HAP-1 (cell line): ENCODE measurements around the gene TTLL5.

ENCODE experiments used
- DNase-seq, 2 experiments: peaks; one replicate each; pipeline ENCODE4 v3.0.0-alpha.2; 2016 to 2020; ENCODE audit warnings: low spot score in 2 of 2
- H3K27me3 ChIP-seq: fragments of 250-450 bp; sonication (Bioruptor Pico); 2 replicates; pipeline ENCODE4 v1.5.1; 2020; ENCODE audit warnings: low read depth, mild to moderate bottlenecking, moderate library complexity
- H3K36me3 ChIP-seq: fragments of 250-450 bp; sonication (Bioruptor Pico); replicated peaks from 2 replicates; pipeline ENCODE4 v1.5.1; 2020; ENCODE audit warnings: mild to moderate bottlenecking
- H3K4me1 ChIP-seq: fragments of 250-450 bp; sonication (Bioruptor Pico); 2 replicates; pipeline ENCODE4 v1.5.1; 2020; ENCODE audit warnings: mild to moderate bottlenecking
- H3K4me3 ChIP-seq: fragments of 250-450 bp; sonication (Bioruptor Pico); 2 replicates; pipeline ENCODE4 v1.5.1; 2020; ENCODE audit warnings: mild to moderate bottlenecking, moderate library complexity
- H3K9me3 ChIP-seq: fragments of 250-450 bp; sonication (Bioruptor Pico); 2 replicates; pipeline ENCODE4 v1.5.1; 2020; ENCODE audit warnings: mild to moderate bottlenecking, moderate library complexity
- in situ Hi-C: fragments of 300-500 bp; cut with MboI; formaldehyde crosslinking; loops from 3 replicates; pipeline ENCODE4 v1.14.3; 2020; ENCODE audit warnings: low sequenced_read_pairs, inconsistent platforms, mixed read lengths

The TTLL5 gene

DNA sequence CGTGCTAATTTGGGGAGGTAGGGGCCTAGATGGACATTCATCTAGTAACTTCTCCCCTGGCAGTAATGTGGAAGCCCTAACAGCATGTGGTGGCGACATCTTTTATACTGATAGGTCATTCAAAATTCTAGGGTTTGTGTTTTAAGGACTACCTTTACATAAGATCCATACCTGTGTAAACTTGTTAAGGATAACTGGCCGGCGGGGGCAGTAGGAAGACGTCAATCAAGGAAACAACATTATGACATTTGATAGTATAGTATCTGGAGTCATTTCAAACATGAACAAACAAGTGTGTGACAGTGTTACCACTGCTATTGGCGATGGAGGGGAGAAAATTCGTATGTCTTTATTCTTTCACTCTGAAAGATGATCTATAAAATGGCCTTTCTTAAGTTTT, 120.0 kb downstream of the TTLL5 start:
- in situ Hi-C loops: no loop called here
- H3K4me1 ChIP-seq: no peaks in the 10 kb centered on the region
- H3K4me3 ChIP-seq: no peak overlapping the region
- H3K9me3 ChIP-seq: no peaks in the 10 kb centered on the region
- H3K27me3 ChIP-seq: no peaks in the 10 kb centered on the region
- no peak for DNase-seq
- H3K36me3 ChIP-seq: peaks cover 15% of the 10 kb centered on the region

DNA sequence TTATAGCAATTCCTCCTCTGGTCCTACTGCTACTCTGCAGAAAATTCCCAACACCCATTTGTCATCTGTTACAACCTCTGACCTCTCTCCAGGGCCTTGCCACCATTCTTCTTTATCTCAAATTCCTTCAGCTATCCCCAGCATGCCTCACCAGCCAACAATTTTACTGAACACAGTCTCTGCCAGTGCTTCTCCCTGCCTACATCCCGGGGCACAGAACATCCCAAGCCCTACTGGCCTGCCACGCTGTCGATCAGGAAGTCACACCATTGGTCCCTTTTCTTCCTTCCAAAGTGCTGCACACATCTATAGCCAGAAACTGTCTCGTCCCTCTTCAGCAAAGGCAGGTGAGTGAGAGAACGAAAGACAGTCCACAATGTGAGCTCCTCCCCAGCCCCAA, 122.1 kb downstream of the TTLL5 start:
- Histone ChIP-seq H3K36me3 (peaks cover 15% of the 10 kb centered on the region), H3K9me3 (no peaks in the 10 kb centered on the region), H3K4me1 (no peaks in the 10 kb centered on the region), H3K27me3 (no peaks in the 10 kb centered on the region), H3K4me3 (no peak overlapping the region)
- no peak for DNase-seq
- in situ Hi-C loops: no loop called here

DNA sequence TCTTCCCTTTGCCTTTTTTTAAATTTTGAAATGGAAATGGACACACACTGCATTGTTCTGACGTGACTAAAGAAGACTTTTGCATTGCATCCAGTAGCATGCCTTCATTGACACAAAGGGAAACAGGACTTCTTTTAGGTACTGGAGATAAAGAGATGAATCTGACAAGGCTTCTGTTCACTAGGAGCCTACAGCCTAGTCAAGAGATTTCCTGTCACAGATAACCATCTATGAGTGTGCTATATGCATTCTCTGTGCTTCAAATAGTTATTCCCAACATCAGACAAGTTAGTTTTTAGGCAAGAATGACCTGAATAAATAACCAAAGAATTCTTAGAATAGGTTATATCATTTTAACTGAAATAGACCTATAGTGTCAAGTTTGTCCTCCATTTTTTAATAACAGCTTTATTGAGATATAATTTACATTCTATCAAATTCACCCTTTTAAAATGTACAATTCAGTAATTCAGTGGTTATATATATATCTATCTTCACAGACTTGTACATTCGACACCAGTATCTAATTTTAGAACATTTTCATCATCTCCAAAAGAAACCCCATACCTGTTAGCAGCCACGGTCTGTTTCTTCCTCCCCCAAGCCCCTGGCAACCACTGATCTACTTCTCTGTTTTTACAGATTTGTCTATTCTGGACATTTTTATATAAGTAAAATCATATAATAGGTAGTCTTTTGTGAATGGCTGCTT, 122.7 kb downstream of the TTLL5 start:
- in situ Hi-C loops: no loop called here
- DNase-seq: no peak
- peaks cover 15% of the 10 kb centered on the region for H3K36me3 ChIP-seq
- no peaks in the 10 kb centered on the region for H3K9me3 ChIP-seq
- H3K4me1 ChIP-seq: no peaks in the 10 kb centered on the region
- H3K4me3 ChIP-seq: no peak overlapping the region
- H3K27me3 ChIP-seq: no peaks in the 10 kb centered on the region

DNA sequence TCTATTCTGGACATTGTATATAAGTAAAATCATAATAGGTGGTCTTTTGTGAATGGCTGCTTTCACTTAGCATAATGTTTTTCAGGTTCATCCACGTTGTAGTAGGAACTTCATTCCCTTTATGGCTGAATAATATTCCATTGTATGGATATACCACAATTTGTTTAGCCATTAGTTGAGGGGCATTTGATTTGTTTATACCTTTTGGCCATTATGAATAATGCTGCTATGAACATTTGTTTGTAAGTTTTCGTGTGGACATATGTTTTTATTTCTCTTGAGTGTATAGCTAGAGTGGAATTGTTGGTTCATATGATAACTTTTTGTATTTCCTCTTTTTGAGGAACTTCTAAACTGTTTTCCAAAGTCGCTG, 123.3 kb downstream of the TTLL5 start:
- no peaks in the 10 kb centered on the region for H3K9me3 ChIP-seq
- H3K36me3 ChIP-seq: peaks cover 15% of the 10 kb centered on the region
- in situ Hi-C loops: no loop called here
- no peaks in the 10 kb centered on the region for H3K27me3 ChIP-seq
- no peaks in the 10 kb centered on the region for H3K4me1 ChIP-seq
- no peak for DNase-seq
- no peak overlapping the region for H3K4me3 ChIP-seq

DNA sequence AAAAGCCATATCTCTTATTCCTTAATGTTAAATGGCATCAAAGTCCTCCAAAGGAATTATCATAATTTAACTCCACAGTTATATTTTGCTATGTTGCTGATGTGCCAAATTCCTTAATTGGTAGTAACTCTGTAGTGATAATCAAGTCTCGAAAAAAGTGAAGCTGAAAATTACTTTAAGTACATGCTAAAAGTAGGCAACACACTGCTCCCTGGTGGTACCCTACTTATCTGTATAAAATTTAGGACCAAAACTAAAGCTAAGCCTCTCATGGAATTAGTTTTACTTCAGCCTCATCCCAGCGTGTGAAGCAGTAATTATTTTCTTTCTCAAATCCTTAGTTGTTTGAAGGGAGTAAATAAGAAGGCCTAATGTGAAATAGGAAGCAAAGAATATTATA, 132.8 kb downstream of the TTLL5 start:
- in situ Hi-C loops: no loop called here
- no peak for DNase-seq
- no peak overlapping the region for H3K4me3 ChIP-seq

DNA sequence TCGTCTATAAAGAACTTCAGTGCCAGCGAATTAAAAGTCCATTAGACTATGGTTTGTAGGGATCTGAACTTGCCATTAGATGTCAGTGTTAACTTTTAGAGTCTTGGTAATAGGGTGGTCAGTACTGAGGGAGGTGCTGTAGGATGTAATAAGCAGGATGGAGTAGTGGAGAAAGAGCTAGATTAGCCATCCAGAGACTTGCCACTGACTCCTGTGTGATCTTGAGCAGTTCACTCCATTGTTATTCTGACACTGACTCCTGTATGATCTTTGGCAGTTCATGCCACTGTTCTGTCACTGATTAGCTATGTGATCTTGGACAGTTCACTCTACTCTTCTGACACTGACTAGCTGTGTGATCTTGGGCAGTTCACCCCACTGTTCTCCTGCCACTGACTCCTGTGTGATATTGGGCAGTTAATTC, 133.6 kb downstream of the TTLL5 start:
- DNase-seq: no peak
- in situ Hi-C loops: no loop called here
- no peaks in the 10 kb centered on the region for H3K36me3 ChIP-seq

More for the DNA sequence above, 132.8 kb downstream of the TTLL5 start:
- no peaks in the 10 kb centered on the region for H3K9me3 ChIP-seq
- H3K36me3 ChIP-seq: no peaks in the 10 kb centered on the region
- no peaks in the 10 kb centered on the region for H3K4me1 ChIP-seq
- no peaks in the 10 kb centered on the region for H3K27me3 ChIP-seq

DNA sequence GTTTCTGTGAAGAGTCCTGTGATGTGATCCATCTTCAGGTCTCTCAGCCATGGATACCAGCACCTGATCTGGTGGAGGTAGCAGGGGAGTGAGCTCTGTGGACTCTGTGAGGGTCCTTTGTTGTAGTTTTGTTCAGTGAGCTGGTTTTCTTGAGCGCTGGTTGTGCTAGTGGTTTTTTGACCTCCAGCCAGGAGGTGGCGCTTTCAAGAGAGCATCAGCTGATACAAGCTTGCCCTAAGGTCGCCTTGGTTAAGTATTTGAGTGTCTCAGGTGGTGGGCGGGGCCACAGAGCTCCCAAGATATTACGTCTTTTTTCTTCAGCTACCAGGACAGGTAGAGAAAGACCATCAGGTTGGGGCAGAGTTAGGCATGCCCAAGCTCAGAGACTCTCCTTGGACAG, 139.7 kb downstream of the TTLL5 start:
- Histone ChIP-seq H3K36me3 (no peaks in the 10 kb centered on the region; the same call in 1 of the 2 replicates), H3K9me3 (no peaks in the 10 kb centered on the region), H3K27me3 (no peaks in the 10 kb centered on the region), H3K4me1 (no peaks in the 10 kb centered on the region), H3K4me3 (no peak overlapping the region)
- DNase-seq: peak in 1 of 2 experiments; percentile 24
- in situ Hi-C loops: no loop called here

More for the DNA sequence above, 133.6 kb downstream of the TTLL5 start:
- Histone ChIP-seq H3K27me3 (no peaks in the 10 kb centered on the region), H3K4me3 (no peak overlapping the region), H3K9me3 (no peaks in the 10 kb centered on the region), H3K4me1 (no peaks in the 10 kb centered on the region)

DNA sequence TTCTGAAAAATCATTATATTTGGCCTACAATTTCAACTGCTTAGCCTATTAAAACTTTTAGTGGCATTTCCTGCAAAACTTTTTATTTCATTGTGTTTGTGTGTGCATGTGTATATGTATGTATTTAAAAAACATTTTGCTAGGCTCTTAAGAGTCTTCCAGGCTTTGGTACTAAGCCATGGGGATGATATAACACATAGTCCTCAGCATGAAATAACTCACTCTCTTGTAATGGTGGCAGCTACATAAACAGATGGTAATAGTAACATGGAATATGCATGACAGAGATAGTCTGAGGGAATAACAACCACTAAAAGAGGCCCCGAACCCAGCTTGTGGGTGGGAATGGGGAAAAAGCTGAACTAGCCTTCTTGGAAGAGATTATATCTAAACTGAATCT, 141.4 kb downstream of the TTLL5 start:
- Histone ChIP-seq H3K4me3 (no peak overlapping the region), H3K27me3 (no peaks in the 10 kb centered on the region), H3K9me3 (no peaks in the 10 kb centered on the region), H3K4me1 (no peaks in the 10 kb centered on the region), H3K36me3 (no peaks in the 10 kb centered on the region; the same call in 1 of the 2 replicates)
- in situ Hi-C loops: no loop called here
- no peak for DNase-seq

DNA sequence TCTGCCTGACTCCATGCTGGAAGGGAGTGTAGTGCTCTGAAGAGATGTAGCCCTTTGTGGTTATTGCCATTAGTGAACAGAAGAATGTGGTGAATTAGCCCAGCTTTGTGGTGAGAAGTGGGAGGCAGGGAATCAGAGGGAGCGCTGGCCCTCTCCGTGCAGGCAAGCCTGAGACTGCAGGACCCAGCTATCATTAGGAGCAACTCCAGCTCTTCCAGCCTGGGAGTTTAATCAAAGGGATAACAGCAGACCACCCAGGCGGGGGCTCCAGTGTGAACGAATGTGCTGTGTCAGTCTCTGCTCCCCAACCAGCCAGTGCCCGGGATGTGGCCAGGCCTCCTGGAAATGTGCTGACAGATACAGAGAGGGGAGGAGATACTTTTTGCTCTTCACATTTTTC, 142.7 kb downstream of the TTLL5 start:
- in situ Hi-C loops: no loop called here
- no peak for DNase-seq
- no peaks in the 10 kb centered on the region for H3K27me3 ChIP-seq
- no peak overlapping the region for H3K4me3 ChIP-seq
- H3K4me1 ChIP-seq: no peaks in the 10 kb centered on the region
- H3K36me3 ChIP-seq: no peaks in the 10 kb centered on the region; the same call in 1 of the 2 replicates
- H3K9me3 ChIP-seq: no peaks in the 10 kb centered on the region

DNA sequence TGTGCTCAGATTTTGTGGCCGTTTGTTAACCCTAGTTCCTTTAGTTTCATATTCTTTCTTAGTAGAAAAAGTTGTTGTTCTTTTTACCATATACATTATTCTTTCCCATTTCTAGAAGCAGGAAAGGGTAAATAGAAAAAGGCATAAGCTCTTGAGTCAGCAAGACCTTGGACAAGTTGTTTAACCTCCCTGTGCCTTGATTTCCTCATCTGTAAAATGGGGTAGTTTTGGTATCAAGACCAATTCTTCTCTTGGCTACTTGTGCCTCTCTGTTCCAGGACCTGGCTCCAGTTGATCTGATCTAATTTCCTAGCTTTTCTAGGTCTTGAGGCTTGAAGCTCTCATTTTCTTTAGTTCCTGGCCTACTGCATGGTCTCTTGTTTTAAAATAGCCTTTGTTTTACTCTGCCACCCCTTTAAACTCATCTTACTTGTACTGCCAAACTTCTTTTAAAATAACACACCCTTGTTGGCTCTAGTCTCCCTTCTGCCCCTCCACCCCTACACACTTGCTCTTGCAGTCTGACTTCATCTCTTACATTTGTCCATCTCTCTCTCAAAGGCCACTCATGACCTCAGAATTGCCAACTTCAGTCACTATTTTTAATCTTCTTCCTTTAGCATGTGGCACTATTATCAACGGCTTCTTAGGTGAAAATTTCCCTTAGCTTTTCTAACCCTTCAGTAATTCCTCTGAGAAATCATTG, 143.7 kb downstream of the TTLL5 start:
- Histone ChIP-seq H3K4me1 (no peaks in the 10 kb centered on the region), H3K36me3 (no peaks in the 10 kb centered on the region; the same call in 1 of the 2 replicates), H3K9me3 (no peaks in the 10 kb centered on the region), H3K27me3 (no peaks in the 10 kb centered on the region), H3K4me3 (no peak overlapping the region)
- in situ Hi-C loops: no loop called here
- DNase-seq: no peak

DNA sequence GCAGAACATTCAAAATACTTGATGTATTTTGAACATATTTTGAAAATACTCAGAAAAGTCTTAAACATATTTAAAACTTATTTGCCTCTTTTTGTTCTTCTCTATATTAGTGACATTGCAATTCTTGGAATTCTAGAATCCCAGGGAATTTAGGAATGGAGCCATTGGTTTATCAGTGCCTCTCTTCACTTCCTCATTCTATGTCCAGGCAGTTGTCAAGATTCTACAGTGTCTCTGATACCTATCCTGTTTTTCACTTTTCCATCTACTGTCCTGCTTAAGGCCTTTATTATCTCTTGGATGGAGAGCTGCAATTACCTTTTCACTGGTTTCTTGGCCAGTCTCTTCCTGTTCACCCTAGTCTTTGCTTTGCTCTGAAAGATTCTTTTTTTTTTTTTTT, 144.6 kb downstream of the TTLL5 start:
- Histone ChIP-seq H3K4me1 (no peaks in the 10 kb centered on the region), H3K9me3 (no peaks in the 10 kb centered on the region), H3K36me3 (no peaks in the 10 kb centered on the region; the same call in 1 of the 2 replicates), H3K27me3 (no peaks in the 10 kb centered on the region), H3K4me3 (no peak overlapping the region)
- no peak for DNase-seq
- in situ Hi-C loops: no loop called here

DNA sequence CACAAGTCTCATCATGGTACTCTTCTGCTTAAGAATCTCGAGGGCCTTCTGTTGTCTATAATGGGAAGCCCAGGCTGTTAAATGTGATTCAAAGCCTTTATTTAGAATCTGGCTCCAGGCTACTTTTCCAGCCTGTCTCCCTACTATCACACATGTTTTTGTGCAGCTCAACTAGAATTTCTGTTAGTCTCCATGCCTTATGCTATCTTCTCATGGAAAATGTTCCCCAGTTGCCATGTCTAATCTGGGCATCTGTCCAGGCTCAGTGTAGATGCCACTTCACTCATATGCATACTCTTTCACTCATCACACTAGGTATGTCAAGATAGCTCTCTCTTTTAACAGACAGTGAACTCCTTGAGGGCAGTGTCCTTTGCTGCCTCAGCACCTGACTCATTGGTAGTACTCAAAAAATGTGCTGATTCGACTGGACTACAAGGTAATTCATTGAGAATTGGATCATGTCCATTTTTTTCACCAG, 145.3 kb downstream of the TTLL5 start:
- Histone ChIP-seq H3K9me3 (no peaks in the 10 kb centered on the region), H3K4me3 (no peak overlapping the region), H3K27me3 (no peaks in the 10 kb centered on the region), H3K36me3 (no peaks in the 10 kb centered on the region; the same call in 1 of the 2 replicates), H3K4me1 (no peaks in the 10 kb centered on the region)
- in situ Hi-C loops: no loop called here
- DNase-seq: no peak

DNA sequence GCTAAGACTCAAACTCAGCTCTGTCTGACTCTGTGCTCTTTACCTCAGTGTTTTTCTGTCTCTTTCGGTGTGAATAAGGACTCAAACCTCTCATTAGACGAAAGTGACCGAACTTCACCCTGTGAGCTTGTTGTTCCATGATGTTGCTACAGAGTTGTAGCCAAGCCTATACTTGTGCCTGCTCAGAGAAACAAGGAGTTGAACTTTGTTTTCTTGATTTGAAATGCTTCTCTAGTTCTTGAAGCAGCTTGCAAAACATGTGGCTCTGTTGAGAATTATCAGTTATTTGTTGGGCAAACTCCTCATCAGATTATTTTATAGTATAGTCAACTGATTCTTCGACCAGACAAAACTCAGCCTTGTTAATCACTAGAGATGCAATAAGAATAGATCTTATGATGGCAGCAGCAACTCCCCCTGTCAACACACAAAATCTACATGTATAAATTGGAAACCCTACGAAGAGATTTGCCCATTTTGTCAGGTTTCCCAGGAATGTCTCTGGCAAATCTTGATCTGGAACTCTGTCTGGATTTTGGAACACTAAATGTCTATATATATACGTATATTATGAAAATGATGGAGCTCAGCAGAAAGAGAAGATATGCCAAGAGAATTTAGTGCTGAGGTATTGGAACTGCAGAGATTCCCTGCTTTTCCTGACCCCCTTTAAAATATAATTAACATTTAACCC, 146.8 kb downstream of the TTLL5 start:
- Histone ChIP-seq H3K27me3 (no peaks in the 10 kb centered on the region), H3K36me3 (no peaks in the 10 kb centered on the region; the same call in 1 of the 2 replicates), H3K4me1 (no peaks in the 10 kb centered on the region), H3K4me3 (no peak overlapping the region), H3K9me3 (no peaks in the 10 kb centered on the region)
- in situ Hi-C loops: no loop called here
- no peak for DNase-seq
